Astrocyte of the cerebellum (primary cell): ENCODE measurements around the gene PRDX5.

Experiments used
- DNase-seq: peaks from one replicate; pipeline ENCODE4 v3.0.0-alpha.2; 2011; ENCODE audit warnings: low read depth
- H3K4me3 ChIP-seq: 2 replicates; pipeline ENCODE4 v1.5.1; 2011; ENCODE audit warnings: mild to moderate bottlenecking, low read depth, low read length, moderate library complexity
- in situ Hi-C: cut with HindIII; loops from 2 replicates; pipeline ENCODE4 v1.10.0; 2017; ENCODE audit warnings: low sequenced_read_pairs
- TF ChIP-seq, protein P1 (sequence below): IDR thresholded peaks from 2 replicates; pipeline ENCODE4 v1.5.1; 2012; ENCODE audit warnings: low read length, low read depth, moderate library complexity, mild to moderate bottlenecking; ENCODE audit errors: missing control alignments

The PRDX5 gene

DNA sequence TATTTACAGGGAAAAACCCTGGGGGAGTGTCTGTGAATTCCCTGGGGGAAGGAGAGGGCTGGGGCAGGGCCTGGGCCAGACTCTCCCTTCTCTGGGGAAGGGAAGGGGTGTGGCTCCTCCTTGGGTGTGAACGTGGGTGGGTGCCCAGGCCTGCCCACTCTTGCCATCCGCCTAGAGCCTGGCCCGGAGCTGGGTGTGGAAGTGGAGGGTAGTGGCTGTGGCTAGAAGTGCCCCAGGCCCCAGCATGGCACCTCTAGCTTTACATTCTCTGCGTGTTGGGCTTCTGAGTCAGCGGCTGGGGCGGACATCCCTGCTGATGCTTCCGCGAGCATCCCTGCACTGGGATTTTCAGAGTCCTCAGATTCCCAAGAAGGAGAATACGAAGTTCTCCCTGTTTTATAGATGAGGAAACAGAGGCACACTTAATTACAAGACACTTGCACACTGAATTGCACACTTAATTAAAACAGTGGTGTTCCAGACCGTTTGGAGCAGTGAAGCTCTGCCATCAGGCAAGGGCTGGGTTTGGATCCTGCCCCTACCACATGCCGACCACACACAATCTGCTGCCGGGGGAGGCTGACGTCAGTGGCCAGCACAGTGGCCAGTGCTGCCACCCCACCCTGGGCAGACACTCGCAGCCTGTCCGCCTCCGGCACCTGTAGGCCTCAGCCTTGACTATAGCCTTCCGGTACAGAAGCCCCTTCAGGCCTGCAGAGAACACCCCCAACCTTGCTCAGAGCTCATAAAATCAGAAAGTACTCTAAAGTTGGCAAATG lies 41.1 kb upstream of the PRDX5 start:
- DNase-seq = no peak
- in situ Hi-C loops = loop anchor here (10.0 kb wide), 1 partner anchor 72 kb away; the partner anchor contains the start of gene FERMT3
- H3K4me3 ChIP-seq = no peak overlapping the region
- TF ChIP-seq, protein P1, sequence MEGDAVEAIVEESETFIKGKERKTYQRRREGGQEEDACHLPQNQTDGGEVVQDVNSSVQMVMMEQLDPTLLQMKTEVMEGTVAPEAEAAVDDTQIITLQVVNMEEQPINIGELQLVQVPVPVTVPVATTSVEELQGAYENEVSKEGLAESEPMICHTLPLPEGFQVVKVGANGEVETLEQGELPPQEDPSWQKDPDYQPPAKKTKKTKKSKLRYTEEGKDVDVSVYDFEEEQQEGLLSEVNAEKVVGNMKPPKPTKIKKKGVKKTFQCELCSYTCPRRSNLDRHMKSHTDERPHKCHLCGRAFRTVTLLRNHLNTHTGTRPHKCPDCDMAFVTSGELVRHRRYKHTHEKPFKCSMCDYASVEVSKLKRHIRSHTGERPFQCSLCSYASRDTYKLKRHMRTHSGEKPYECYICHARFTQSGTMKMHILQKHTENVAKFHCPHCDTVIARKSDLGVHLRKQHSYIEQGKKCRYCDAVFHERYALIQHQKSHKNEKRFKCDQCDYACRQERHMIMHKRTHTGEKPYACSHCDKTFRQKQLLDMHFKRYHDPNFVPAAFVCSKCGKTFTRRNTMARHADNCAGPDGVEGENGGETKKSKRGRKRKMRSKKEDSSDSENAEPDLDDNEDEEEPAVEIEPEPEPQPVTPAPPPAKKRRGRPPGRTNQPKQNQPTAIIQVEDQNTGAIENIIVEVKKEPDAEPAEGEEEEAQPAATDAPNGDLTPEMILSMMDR = no peak

DNA sequence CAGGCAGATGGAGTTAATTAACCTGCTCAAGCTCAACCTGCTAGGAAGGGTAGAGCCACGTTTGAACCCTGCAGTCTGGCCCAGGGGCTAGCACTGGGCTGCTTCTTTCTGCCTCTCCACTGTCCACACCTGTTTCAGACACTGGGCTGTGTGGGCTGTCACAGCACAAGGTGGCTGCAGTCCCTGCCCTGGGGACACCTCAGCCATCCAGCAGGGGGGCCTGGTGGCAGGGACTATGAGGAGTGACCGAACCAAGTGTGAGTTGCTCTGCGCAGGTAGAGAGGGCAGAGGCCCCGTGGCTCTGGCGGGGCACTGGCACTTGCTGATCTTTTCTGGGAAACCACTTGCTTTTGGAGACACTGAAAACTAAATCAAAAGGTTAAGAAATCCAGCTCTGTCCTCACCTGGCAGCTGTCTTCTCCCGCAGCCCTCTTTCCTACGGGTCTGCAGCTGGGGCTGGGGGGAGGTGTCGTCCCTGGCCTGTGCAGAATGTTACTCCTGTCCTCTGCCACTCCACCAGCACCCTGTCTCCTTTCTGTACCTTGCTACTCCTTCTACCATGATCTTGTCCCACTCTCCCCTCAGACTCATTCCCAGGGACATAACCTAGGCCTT lies 39.2 kb upstream of the PRDX5 start:
- DNase-seq = no peak
- TF ChIP-seq, protein P1 = no peak
- in situ Hi-C loops = loop anchor here (10.0 kb wide), 1 partner anchor 74 kb away; the partner anchor contains the start of gene FERMT3
- H3K4me3 ChIP-seq = no peak overlapping the region

DNA sequence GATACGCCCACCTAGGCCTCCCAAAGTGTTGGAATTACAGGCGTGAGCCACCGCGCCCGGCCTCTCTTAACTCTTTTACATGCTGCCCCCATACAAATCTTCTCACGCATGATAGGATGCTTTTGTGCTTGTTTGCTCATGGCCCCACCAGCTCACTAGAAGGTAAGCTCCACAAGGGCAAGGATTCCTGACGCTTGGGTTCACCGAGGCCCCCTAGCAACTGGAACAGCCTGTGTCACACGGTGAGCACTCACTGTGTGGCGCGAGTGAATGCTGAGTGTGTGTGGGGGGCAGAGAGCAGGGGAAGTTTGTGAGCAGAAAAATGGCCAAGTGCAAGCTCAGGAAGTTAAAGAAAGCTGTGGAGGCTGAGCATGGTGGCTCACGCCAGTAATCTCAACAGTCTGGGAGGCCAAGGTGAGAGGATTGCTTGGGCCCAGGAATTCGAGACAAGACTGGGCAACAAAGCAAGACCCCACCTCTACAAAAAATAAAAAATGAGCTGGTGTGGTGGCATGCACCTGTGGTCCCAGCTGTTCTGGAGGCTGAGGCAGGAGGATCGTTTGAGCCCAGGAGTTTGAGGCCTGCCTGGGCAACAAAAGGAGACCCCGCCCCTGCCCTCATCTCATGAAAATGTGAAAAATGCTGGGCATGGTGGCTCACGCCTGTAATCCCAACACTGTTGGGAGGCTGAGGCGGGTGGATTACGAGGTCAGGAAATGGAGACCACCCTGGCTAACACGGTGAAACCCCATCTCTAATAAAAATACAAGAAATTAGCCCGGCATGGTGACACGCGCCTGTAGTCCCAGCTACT lies 35.8 kb upstream of the PRDX5 start:
- in situ Hi-C loops = no loop called here
- H3K4me3 ChIP-seq = no peak overlapping the region
- no peak for DNase-seq
- TF ChIP-seq, protein P1 = no peak

DNA sequence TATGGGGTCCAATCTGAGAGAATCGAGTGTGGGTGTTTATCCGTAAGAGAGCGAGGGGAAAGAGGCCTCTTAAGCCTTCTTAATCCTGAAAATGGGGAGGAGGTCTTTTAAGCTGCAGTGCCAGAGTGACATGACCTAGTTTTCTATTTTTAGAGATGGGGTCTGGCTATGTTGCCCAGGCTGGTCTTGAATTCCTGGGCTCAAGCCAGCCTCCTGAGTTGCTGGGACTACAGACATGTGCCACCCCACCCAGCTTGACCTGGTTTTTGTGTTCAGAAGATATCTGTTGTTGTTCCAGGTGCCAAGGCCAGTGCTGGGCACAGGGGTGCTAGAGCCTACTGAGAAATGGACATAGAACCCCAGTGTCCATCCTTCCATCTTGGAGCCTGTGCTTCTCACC lies 34.8 kb upstream of the PRDX5 start:
- TF ChIP-seq, protein P1 = no peak
- DNase-seq = no peak

DNA sequence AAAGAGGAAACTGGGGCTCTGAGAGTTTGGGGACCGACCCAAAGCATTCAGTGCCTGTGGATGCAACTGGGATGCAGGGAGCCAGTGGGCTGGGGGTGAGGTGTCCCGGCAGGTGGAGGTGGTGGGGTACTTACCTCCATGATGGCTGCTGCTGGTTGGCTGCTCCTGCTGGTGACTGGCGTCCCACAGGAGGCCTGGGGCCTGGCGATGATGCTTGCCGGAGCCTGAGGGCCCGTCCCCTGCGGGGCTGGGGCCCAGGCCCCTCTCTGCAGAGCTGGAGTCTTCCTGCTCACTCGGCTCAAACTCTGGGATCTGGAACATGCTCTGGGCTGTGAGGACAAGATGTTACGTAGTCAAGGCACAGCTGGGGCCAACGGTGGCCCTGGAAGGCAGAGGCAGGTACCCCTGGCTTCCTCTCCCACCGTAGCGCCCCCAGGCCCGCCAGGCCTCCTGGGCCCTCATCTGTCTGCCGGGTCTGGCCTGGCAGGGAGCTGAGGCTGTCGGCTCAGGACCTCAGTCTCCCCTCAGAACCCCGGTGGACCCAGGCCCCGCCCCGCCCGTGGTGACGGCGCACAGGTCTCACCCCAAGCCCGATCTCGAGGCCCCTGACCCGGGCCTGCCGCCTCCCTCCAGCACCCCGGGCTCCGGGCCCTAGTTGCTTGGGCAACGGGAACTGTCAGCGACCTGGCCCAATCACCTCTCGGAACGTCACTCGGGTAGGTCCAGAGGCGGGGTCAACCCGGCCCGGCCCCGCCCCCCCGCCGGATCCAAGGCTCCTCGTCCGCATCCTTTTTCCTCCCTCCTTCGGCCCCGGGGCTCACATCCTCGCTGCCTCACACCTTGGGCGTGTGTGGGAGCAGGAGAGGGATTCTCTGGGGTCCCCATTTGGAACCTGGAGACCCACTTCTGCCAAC lies 33.6 kb upstream of the PRDX5 start, which contains the start of gene BAD:
TSS of gene BAD (minus strand) at position 618 of the 914 bp plus-strand sequence. CDS start at position 321, 297 bp downstream.
- in situ Hi-C loops = no loop called here

More for the DNA sequence above, 34.8 kb upstream of the PRDX5 start:
- in situ Hi-C loops = no loop called here
- H3K4me3 ChIP-seq = no peak overlapping the region

More for the DNA sequence above, 33.6 kb upstream of the PRDX5 start, which contains the start of gene BAD:
- peak within 1 kb of the TSS; percentile 74 for H3K4me3 ChIP-seq
- peak; percentile 70 for DNase-seq
- TF ChIP-seq, protein P1 = no peak
